CD4-positive, alpha-beta T cell (primary cell): Measurements from ENCODE around the gene KRT79. TPM values are rescaled to one million over a fixed set of nuclear protein-coding genes. Genes with fewer than 3 reads are reported as not detected.

Experiments used
- ATAC-seq: fragments of 200-7000 bp; cut with Tn5 transposase; one replicate; pipeline ENCODE4 v1.10.0; 2022; ENCODE audit warnings: mild to moderate bottlenecking; ENCODE audit not compliant: poor library complexity
- CTCF ChIA-PET: fragments of 350-600 bp; sonication (Branson Sonifier 250); formaldehyde crosslinking; loops from one replicate; lab custom pipeline; 2021; ENCODE audit warnings: antibody characterized with exemption, inconsistent platforms; lab: Charles Lee
- POLR2A ChIA-PET: fragments of 350-600 bp; sonication (Branson Sonifier 250); formaldehyde crosslinking; loops from one replicate; lab custom pipeline; 2021; ENCODE audit warnings: antibody characterized with exemption, inconsistent platforms; lab: Charles Lee
- DNase-seq, 14 experiments: peaks; one replicate each; pipeline ENCODE4 v3.0.0-alpha.2; 2013 to 2020; ENCODE audit warnings: mixed read lengths in 2 of 14
- H3K27ac ChIP-seq, 2 donors: one replicate each; pipeline versions ENCODE4 v1.5.1 to v1.7.0; 2013; ENCODE audit warnings: low read length in 2 of 2, low read depth in 1 of 2, mild to moderate bottlenecking in 1 of 2
- H3K27me3 ChIP-seq, 2 experiments: 1 replicate in 1 of 2; 2 replicates in 1 of 2; pipeline versions ENCODE4 v1.6.1 to v1.7.0; 2013; ENCODE audit warnings: low read length in 2 of 2, control low read depth in 1 of 2, mild to moderate bottlenecking in 1 of 2, moderate library complexity in 1 of 2; ENCODE audit not compliant: insufficient read depth in 2 of 2, control insufficient read depth in 1 of 2
- H3K36me3 ChIP-seq: one replicate; pipeline ENCODE4 v1.6.1; 2013; ENCODE audit warnings: low read length, control low read depth; ENCODE audit not compliant: insufficient read depth
- H3K4me1 ChIP-seq: one replicate; pipeline ENCODE4 v1.6.1; 2013; ENCODE audit warnings: low read length, control low read depth; ENCODE audit not compliant: insufficient read depth
- H3K4me3 ChIP-seq: one replicate; pipeline ENCODE4 v1.5.1; 2013; ENCODE audit warnings: mild to moderate bottlenecking, low read length, moderate library complexity
- H3K9me3 ChIP-seq, 2 experiments: 1 replicate in 1 of 2; 2 replicates in 1 of 2; pipeline versions ENCODE4 v1.6.1 to v1.7.0; 2013; ENCODE audit warnings: low read length in 2 of 2, mild to moderate bottlenecking in 2 of 2, control low read depth in 1 of 2, moderate library complexity in 1 of 2; ENCODE audit not compliant: control insufficient read depth in 1 of 2, insufficient read depth in 1 of 2
- H3K27ac Mint-ChIP-seq: one replicate; pipeline ENCODE4 v1.8.0; 2020; ENCODE audit warnings: mixed read lengths
- H3K27me3 Mint-ChIP-seq: one replicate; pipeline ENCODE4 v1.8.0; 2021; ENCODE audit warnings: mixed read lengths
- H3K36me3 Mint-ChIP-seq: one replicate; pipeline ENCODE4 v1.8.0; 2021; ENCODE audit warnings: low read depth, mixed read lengths
- H3K4me1 Mint-ChIP-seq: one replicate; pipeline ENCODE4 v1.8.0; 2021; ENCODE audit warnings: low read depth, mixed read lengths
- H3K4me3 Mint-ChIP-seq: one replicate; pipeline ENCODE4 v1.8.0; 2020; ENCODE audit warnings: mild to moderate bottlenecking, mixed read lengths
- H3K9me3 Mint-ChIP-seq: one replicate; pipeline ENCODE4 v1.8.0; 2020; ENCODE audit warnings: mixed read lengths
- CTCF ChIP-seq: fragments of 200-600 bp; IDR thresholded peaks from one replicate; pipeline ENCODE4 v1.8.0; 2022; ENCODE audit warnings: antibody characterized with exemption, mild to moderate bottlenecking
- intact Hi-C, 2 experiments: fragments of 100-400 bp; cut with DNase I in 1 of 2; cut with micrococcal nuclease in 1 of 2; formaldehyde crosslinking; loops; one replicate each; pipeline versions ENCODE4 v1.15.1 to v1.9.0; 2023 to 2025; cut with DNase I, micrococcal nuclease
- total RNA-seq, 174 experiments: library from RNA in 2 of 174; stranded (reverse) in 2 of 174; gene quantifications; one replicate each; pipeline ENCODE4 v1.2.3 and lab custom pipeline; 2021 to 2026

The KRT79 gene
- total RNA-seq, 2 experiments from 2014 or later = not detected

- TF ChIP-seq CTCF = peak; percentile 71
- intact Hi-C loops = loop anchor here (1.0 to 10.0 kb wide), 3 partner anchors 186 to 287 kb away; partner anchors contain the start of gene KRT1 (in 1 of the 2)
- ATAC-seq (peak; percentile 69), DNase-seq (peak; percentile 70 to 85 (median 78))
- H3K36me3 ChIP-seq = no peaks in the 10 kb centered on the region
- no peak overlapping the region for H3K4me3 ChIP-seq
- peak overlapping the region; percentile 33 for H3K27ac Mint-ChIP-seq
- no peaks in the 10 kb centered on the region for H3K36me3 Mint-ChIP-seq
- no peaks in the 10 kb centered on the region for H3K9me3 Mint-ChIP-seq
- peaks cover 0 to 9% of the 10 kb centered on the region in 2 experiments for H3K27me3 ChIP-seq
- no peak overlapping the region for H3K27ac ChIP-seq
- POLR2A ChIA-PET = interaction anchor here (0.6 to 1.3 kb wide), 6 partner anchors 9 to 291 kb away, joined by 3 to 6 read pairs (median 4); no protein-coding TSS in a partner anchor
- CTCF ChIA-PET = interaction anchor here (0.6 to 1.8 kb wide), 11 partner anchors 9 to 717 kb away, joined by 3 to 16 read pairs (median 4); no protein-coding TSS in a partner anchor
- H3K4me1 Mint-ChIP-seq = peaks cover 50% of the 10 kb centered on the region
- H3K9me3 ChIP-seq = no peaks in the 10 kb centered on the region
- H3K4me3 Mint-ChIP-seq = no peak overlapping the region
- peaks cover 39% of the 10 kb centered on the region for H3K4me1 ChIP-seq
- peaks cover 10% of the 10 kb centered on the region for H3K27me3 Mint-ChIP-seq
Measured at GRCh38 chr12:52870361-52871290, 36.5 kb upstream of the KRT79 start.

DNA sequence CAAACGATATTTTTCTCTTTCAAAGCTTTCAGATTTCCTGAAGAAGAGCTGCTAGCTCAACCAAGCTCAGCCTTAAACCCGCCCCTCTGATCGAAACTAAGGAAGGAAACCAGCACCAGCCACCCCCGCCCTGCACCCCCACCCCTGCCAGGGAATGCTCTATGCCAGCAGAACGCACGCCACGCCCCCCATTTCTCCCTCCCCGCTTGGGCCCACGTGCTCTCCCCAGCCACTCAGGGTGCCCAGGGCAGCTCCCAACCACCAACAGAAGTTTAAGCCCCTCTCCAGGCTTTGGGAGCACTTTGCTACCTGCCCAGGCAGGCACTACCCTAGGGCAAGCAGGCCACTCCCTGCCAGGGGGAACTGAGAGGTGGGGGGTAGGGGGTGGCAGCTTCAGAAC is 33.5 kb upstream of the KRT79 start:
- H3K4me1 ChIP-seq = peaks cover 23% of the 10 kb centered on the region
- H3K4me1 Mint-ChIP-seq = peaks cover 33% of the 10 kb centered on the region
- no peaks in the 10 kb centered on the region for H3K27me3 Mint-ChIP-seq
- H3K4me3 Mint-ChIP-seq = peak overlapping the region; percentile 45
- ChIA-PET POLR2A (interaction anchor here (1.0 to 2.3 kb wide), 4 partner anchors 258 to 843 kb away, joined by 4 to 7 read pairs (median 4); no protein-coding TSS in a partner anchor), CTCF (interaction anchor here (1.2 to 2.4 kb wide), 2 partner anchors 12 to 17 kb away, joined by 3 to 8 read pairs; no protein-coding TSS in a partner anchor)
- TF ChIP-seq CTCF = no peak
- peak; percentile 61 for ATAC-seq
- no peaks in the 10 kb centered on the region for H3K36me3 ChIP-seq
- DNase-seq = peak in 12 of 14 experiments; percentile 24 to 75 (median 52)
- H3K9me3 Mint-ChIP-seq = no peaks in the 10 kb centered on the region
- no peaks in the 10 kb centered on the region for H3K27me3 ChIP-seq
- no peaks in the 10 kb centered on the region for H3K9me3 ChIP-seq
- H3K27ac Mint-ChIP-seq = peak overlapping the region; percentile 80
- no peaks in the 10 kb centered on the region for H3K36me3 Mint-ChIP-seq
- no peak overlapping the region for H3K4me3 ChIP-seq
- no peak overlapping the region for H3K27ac ChIP-seq
- intact Hi-C loops = no loop called here

GRCh38 chr12:52867152-52867551 is 33.0 kb upstream of the KRT79 start:
- Histone ChIP-seq H3K36me3 (no peaks in the 10 kb centered on the region), H3K27me3 (no peaks in the 10 kb centered on the region), H3K4me1 (peaks cover 23% of the 10 kb centered on the region), H3K4me3 (no peak overlapping the region), H3K9me3 (no peaks in the 10 kb centered on the region), H3K27ac (no peak overlapping the region)
- Mint-ChIP-seq H3K36me3 (no peaks in the 10 kb centered on the region), H3K9me3 (no peaks in the 10 kb centered on the region), H3K27ac (peak overlapping the region; percentile 80), H3K4me1 (peaks cover 33% of the 10 kb centered on the region), H3K4me3 (no peak overlapping the region), H3K27me3 (no peaks in the 10 kb centered on the region)
- CTCF ChIA-PET = interaction anchor here (1.2 to 2.4 kb wide), 3 partner anchors 12 to 18 kb away, joined by 3 to 8 read pairs (median 7); no protein-coding TSS in a partner anchor
- DNase-seq (no peak), ATAC-seq (no peak)
- intact Hi-C loops = no loop called here
- POLR2A ChIA-PET = interaction anchor here (1.0 to 1.5 kb wide), 3 partner anchors 257 to 842 kb away, joined by 4 to 5 read pairs (median 4); no protein-coding TSS in a partner anchor
- TF ChIP-seq CTCF = no peak
